ENCODE data around the gene ADSS2.

DNA sequence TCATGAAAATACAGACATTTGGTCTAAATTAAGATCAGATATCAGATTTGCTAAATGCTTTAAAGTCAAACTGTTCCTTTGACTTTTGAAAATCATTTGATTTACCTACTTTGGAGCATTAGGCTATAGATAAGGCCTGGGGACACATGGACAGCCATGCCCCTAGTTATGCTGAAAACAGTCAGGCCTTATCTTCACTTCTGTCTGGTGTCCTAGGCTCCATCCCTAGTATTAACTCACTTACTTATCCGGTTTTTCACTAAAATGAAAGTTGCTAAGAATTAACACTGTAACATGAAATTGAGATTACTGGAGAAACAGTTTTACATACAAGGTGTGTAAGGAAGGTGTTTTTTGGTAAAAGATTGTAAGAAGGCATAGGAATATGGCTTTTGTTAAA, 4.9 kb upstream of the ADSS2 start:
- TF ChIP-seq, protein P1, sequence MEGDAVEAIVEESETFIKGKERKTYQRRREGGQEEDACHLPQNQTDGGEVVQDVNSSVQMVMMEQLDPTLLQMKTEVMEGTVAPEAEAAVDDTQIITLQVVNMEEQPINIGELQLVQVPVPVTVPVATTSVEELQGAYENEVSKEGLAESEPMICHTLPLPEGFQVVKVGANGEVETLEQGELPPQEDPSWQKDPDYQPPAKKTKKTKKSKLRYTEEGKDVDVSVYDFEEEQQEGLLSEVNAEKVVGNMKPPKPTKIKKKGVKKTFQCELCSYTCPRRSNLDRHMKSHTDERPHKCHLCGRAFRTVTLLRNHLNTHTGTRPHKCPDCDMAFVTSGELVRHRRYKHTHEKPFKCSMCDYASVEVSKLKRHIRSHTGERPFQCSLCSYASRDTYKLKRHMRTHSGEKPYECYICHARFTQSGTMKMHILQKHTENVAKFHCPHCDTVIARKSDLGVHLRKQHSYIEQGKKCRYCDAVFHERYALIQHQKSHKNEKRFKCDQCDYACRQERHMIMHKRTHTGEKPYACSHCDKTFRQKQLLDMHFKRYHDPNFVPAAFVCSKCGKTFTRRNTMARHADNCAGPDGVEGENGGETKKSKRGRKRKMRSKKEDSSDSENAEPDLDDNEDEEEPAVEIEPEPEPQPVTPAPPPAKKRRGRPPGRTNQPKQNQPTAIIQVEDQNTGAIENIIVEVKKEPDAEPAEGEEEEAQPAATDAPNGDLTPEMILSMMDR (IDR thresholded peaks at IDR 0.05), result no peak
- TF ChIP-seq POLR2AphosphoS5 (IDR thresholded peaks at IDR 0.05), result no peak
- no peak for TF ChIP-seq POLR2A (IDR thresholded peaks at IDR 0.05)
- no peak for TF ChIP-seq EP300 (IDR thresholded peaks at IDR 0.05; ENCODE audit: low read depth)

Measured in transverse colon (tissue), 4 donors.